WTC11 (cell line): ENCODE measurements around the gene IRAK2. TPM values are rescaled to one million over a fixed set of nuclear protein-coding genes. Genes with fewer than 3 reads are reported as not detected.

Experiments
- ATAC-seq: fragments of 200-7000 bp; cut with Tn5 transposase; 2 replicates; pipeline ENCODE4 v1.10.0; 2021; ENCODE audit warnings: mild to moderate bottlenecking, moderate library complexity
- CTCF ChIA-PET: fragments of 300-600 bp; sonication (Branson Sonifier 250); formaldehyde crosslinking; loops from one replicate; lab custom pipeline; 2021; ENCODE audit warnings: antibody characterized with exemption; lab: Charles Lee
- POLR2A ChIA-PET: fragments of 350-600 bp; sonication (Branson Sonifier 250); formaldehyde crosslinking; loops from one replicate; lab custom pipeline; 2021; ENCODE audit warnings: antibody characterized with exemption; lab: Charles Lee
- DNase-seq: peaks from one replicate; pipeline ENCODE4 v3.0.0; 2021; ENCODE audit warnings: low spot score
- H3K27ac Mint-ChIP-seq: 2 replicates; pipeline ENCODE4 v1.8.0; 2021; ENCODE audit warnings: mixed read lengths
- H3K27me3 Mint-ChIP-seq: 2 replicates; pipeline ENCODE4 v1.8.0; 2021; ENCODE audit warnings: low read depth, mild to moderate bottlenecking, moderate library complexity, mixed read lengths
- H3K36me3 Mint-ChIP-seq: 2 replicates; pipeline ENCODE4 v1.8.0; 2021; ENCODE audit warnings: mixed read lengths
- H3K4me1 Mint-ChIP-seq: 2 replicates; pipeline ENCODE4 v1.8.0; 2022; ENCODE audit warnings: mixed read lengths
- H3K4me3 Mint-ChIP-seq: 2 replicates; pipeline ENCODE4 v1.8.0; 2021; ENCODE audit warnings: mild to moderate bottlenecking, moderate library complexity, mixed read lengths
- H3K9me3 Mint-ChIP-seq: 2 replicates; pipeline ENCODE4 v1.8.0; 2021; ENCODE audit warnings: mixed read lengths
- AFF4 ChIP-seq: sonication (generic); formaldehyde crosslinking; IDR thresholded peaks from 2 replicates; pipeline ENCODE4 v1.8.1; 2023; ENCODE audit warnings: mild to moderate bottlenecking, missing genetic modification reagents, borderline replicate concordance
- ARID4B ChIP-seq: sonication (generic); formaldehyde crosslinking; IDR thresholded peaks from 2 replicates; pipeline ENCODE4 v1.8.0; 2023; ENCODE audit warnings: missing genetic modification reagents, mild to moderate bottlenecking, borderline replicate concordance
- CDX4 ChIP-seq: fragments of 250-450 bp; sonication (Bioruptor Pico); IDR thresholded peaks from 2 replicates; pipeline ENCODE4 v1.9.0; 2021; ENCODE audit warnings: moderate library complexity, mild to moderate bottlenecking, inconsistent platforms, borderline replicate concordance
- CREB1 ChIP-seq: sonication (generic); formaldehyde crosslinking; IDR thresholded peaks from 2 replicates; pipeline ENCODE4 v1.8.0; 2023; ENCODE audit warnings: mild to moderate bottlenecking, missing genetic modification reagents
- CREM ChIP-seq: sonication (generic); formaldehyde crosslinking; IDR thresholded peaks from 2 replicates; pipeline ENCODE4 v1.8.1; 2022; ENCODE audit warnings: mild to moderate bottlenecking, missing genetic modification reagents, moderate library complexity
- E2F4 ChIP-seq: sonication (generic); formaldehyde crosslinking; IDR thresholded peaks from 2 replicates; pipeline ENCODE4 v1.8.1; 2022; ENCODE audit warnings: low read depth, mild to moderate bottlenecking, moderate library complexity, missing genetic modification reagents, borderline replicate concordance
- ESRRA ChIP-seq: sonication (generic); formaldehyde crosslinking; IDR thresholded peaks from 2 replicates; pipeline ENCODE4 v1.8.1; 2022; ENCODE audit warnings: mild to moderate bottlenecking, missing genetic modification reagents, borderline replicate concordance
- FOXJ3 ChIP-seq: sonication (generic); formaldehyde crosslinking; IDR thresholded peaks from 2 replicates; pipeline ENCODE4 v1.9.0; 2021; ENCODE audit warnings: missing genetic modification reagents, mild to moderate bottlenecking, borderline replicate concordance
- FOXP1 ChIP-seq: sonication (generic); formaldehyde crosslinking; IDR thresholded peaks from 2 replicates; pipeline ENCODE4 v1.8.0; 2022; ENCODE audit warnings: missing genetic modification reagents, mild to moderate bottlenecking, moderate library complexity, borderline replicate concordance
- GABPB1 ChIP-seq: sonication (generic); formaldehyde crosslinking; IDR thresholded peaks from 2 replicates; pipeline ENCODE4 v1.8.1; 2023; ENCODE audit warnings: mild to moderate bottlenecking, missing genetic modification reagents
- MAX ChIP-seq: sonication (generic); formaldehyde crosslinking; IDR thresholded peaks from 2 replicates; pipeline ENCODE4 v1.8.0; 2022; ENCODE audit warnings: mild to moderate bottlenecking, missing genetic modification reagents
- SOX15 ChIP-seq: fragments of 250-450 bp; sonication (Bioruptor Pico); IDR thresholded peaks from 2 replicates; pipeline ENCODE4 v1.9.0; 2021; ENCODE audit warnings: mild to moderate bottlenecking
- TEAD1 ChIP-seq: sonication (generic); formaldehyde crosslinking; IDR thresholded peaks from 2 replicates; pipeline ENCODE4 v1.8.0; 2022; ENCODE audit warnings: mild to moderate bottlenecking, missing genetic modification reagents
- ZBTB21 ChIP-seq: sonication (generic); formaldehyde crosslinking; IDR thresholded peaks from 2 replicates; pipeline ENCODE4 v1.8.1; 2023; ENCODE audit warnings: mild to moderate bottlenecking, missing genetic modification reagents, borderline replicate concordance
- ZNF121 ChIP-seq: sonication (generic); formaldehyde crosslinking; IDR thresholded peaks from 2 replicates; pipeline ENCODE4 v1.8.0; 2023; ENCODE audit warnings: missing genetic modification reagents
- ZNF263 ChIP-seq: sonication (generic); formaldehyde crosslinking; IDR thresholded peaks from 2 replicates; pipeline ENCODE4 v1.8.1; 2022; ENCODE audit warnings: low read depth, mild to moderate bottlenecking, moderate library complexity, missing genetic modification reagents
- ZNF425 ChIP-seq: fragments of 250-450 bp; sonication (Bioruptor Pico); conservative IDR thresholded peaks from 2 replicates; pipeline ENCODE4 v1.9.0; 2021; ENCODE audit warnings: mild to moderate bottlenecking
- total RNA-seq: library from RNA; stranded (reverse); gene quantifications from 3 replicates; pipeline ENCODE4 v1.2.3, GENCODE V29; 2021

IRAK2 gene
- total RNA-seq, 1 experiment from 2014 or later: 1.4 TPM

- peaks cover 13% of the 10 kb centered on the region for H3K27me3 Mint-ChIP-seq
- ChIA-PET POLR2A (interaction anchor here (0.8 kb wide), 1 partner anchor 25 kb away, joined by 3 read pairs; the partner anchor contains the start of gene VHL), CTCF (interaction anchor here (0.6 to 1.6 kb wide), 6 partner anchors 25 to 155 kb away, joined by 3 to 5 read pairs (median 4); partner anchors contain the start of gene TATDN2)
- TF ChIP-seq E2F4 (CRISPR knock-in tag) (no peak), GABPB1 (CRISPR knock-in tag) (no peak), CREB1 (CRISPR knock-in tag) (no peak), ZBTB21 (no peak), SOX15 (CRISPR knock-in tag) (no peak), FOXJ3 (CRISPR knock-in tag) (no peak), MAX (CRISPR knock-in tag) (no peak), FOXP1 (CRISPR knock-in tag) (no peak), ZNF263 (CRISPR knock-in tag) (no peak), ESRRA (no peak), ZNF425 (CRISPR knock-in tag) (no peak), CDX4 (CRISPR knock-in tag) (no peak), ARID4B (CRISPR knock-in tag) (no peak), TEAD1 (CRISPR knock-in tag) (no peak)
- no peaks in the 10 kb centered on the region for H3K4me1 Mint-ChIP-seq
- peaks cover 29% of the 10 kb centered on the region for H3K36me3 Mint-ChIP-seq
- H3K27ac Mint-ChIP-seq: no peak overlapping the region
- peaks cover 28% of the 10 kb centered on the region for H3K9me3 Mint-ChIP-seq
- ATAC-seq (no peak), DNase-seq (no peak)
- H3K4me3 Mint-ChIP-seq: peak overlapping the region; percentile 69
Observed at GRCh38 chr3:10166213-10166604, 1.5 kb downstream of the IRAK2 start.

- no peak overlapping the region for H3K4me3 Mint-ChIP-seq
- peaks cover 31% of the 10 kb centered on the region for H3K36me3 Mint-ChIP-seq
- ATAC-seq: no peak
- no peaks in the 10 kb centered on the region for H3K4me1 Mint-ChIP-seq
- peaks cover 29% of the 10 kb centered on the region for H3K9me3 Mint-ChIP-seq
- H3K27me3 Mint-ChIP-seq: peaks cover 13% of the 10 kb centered on the region
- TF ChIP-seq FOXJ3 (CRISPR knock-in tag): no peak
- TF ChIP-seq AFF4 (CRISPR knock-in tag): no peak
- 0 out of 2 replicates have a peak, but pooled peaks have one; percentile 49 for TF ChIP-seq TEAD1 (CRISPR knock-in tag)
- no peak for TF ChIP-seq CREM (CRISPR knock-in tag)
- no peak for TF ChIP-seq ZNF121
- TF ChIP-seq E2F4 (CRISPR knock-in tag): no peak
- no peak overlapping the region for H3K27ac Mint-ChIP-seq
- no peak for DNase-seq
- CTCF ChIA-PET: no interaction called here
- POLR2A ChIA-PET: no interaction called here
Observed at GRCh38 chr3:10169000-10169496, 4.3 kb downstream of the IRAK2 start.
